Measurements from ENCODE around the gene RBM4. TPM values are rescaled to one million over a fixed set of nuclear protein-coding genes. Genes with fewer than 3 reads are reported as not detected.

Gene RBM4
- total and polyA plus RNA-seq, 2 donors from 2014 or later = 125 to 168 TPM

DNA sequence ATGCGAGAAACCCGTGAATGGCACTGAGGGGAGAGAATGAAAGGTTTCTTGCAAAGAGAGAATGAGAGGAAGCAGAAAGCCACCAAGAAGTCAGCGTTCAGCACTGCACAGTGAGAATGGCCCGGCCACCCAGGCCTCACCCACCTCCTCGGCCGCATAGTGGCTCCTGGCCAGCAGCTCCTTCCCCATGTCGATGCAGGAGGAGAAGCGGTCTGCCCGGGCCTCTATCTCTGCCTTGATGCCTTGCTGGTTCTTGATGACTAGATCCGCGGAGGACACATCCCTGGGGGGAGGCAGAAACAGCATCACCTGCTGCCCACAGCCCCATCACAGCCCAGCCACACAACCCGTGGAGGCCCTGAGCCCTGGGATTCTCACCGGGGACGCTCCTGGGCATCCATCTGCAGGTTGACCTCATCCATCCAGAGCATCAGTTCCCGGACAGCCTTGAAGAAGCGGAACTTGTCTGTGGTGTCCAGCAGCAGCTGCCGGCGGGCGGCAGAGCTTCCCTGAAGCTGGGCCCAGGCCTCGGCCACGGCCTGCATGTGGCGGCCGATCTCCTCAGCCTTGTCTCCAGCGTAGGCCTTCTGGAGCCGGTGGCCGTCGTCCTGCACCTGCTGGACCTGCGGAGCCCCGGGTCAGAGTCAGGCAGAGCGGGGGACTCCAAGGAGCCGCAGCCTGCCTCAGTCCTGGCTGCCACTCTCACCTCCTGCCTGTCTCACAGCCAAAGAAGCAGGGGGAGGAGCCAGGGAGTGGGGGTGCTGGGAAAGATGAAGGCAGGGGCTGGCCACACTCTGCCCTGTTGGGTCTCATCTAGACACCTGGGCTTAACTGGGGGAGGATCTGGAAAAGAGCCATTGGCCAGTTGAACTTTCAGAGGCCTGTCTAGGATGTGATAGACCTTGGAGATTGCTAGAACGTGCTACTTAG lies 51.4 kb downstream of the RBM4 start:
- no peak for FAIRE-seq
- no peaks in the 10 kb centered on the region for H3K27me3 ChIP-seq (ENCODE audit: control insufficient read depth, insufficient read depth, low read length)
- no peaks in the 10 kb centered on the region for H3K4me1 ChIP-seq (ENCODE audit: control insufficient read depth in 2 of 3, insufficient read depth in 2 of 3, low read depth in 1 of 3, low read length in 3 of 3)
- peaks cover 0 to 7% (median 4%) of the 10 kb centered on the region in 3 donors for H3K36me3 ChIP-seq (ENCODE audit: control insufficient read depth in 2 of 3, insufficient read depth in 3 of 3, low read length in 3 of 3)
- no peak overlapping the region for H3K9ac ChIP-seq (ENCODE audit: low read length in 3 of 3)
- H3K27ac ChIP-seq (ENCODE audit: low read depth in 2 of 2, low read length in 2 of 2) = no peak overlapping the region
- H3K4me3 ChIP-seq (ENCODE audit: low read length in 3 of 3) = no peak overlapping the region
- no peak for DNase-seq
- TF ChIP-seq, protein P1, sequence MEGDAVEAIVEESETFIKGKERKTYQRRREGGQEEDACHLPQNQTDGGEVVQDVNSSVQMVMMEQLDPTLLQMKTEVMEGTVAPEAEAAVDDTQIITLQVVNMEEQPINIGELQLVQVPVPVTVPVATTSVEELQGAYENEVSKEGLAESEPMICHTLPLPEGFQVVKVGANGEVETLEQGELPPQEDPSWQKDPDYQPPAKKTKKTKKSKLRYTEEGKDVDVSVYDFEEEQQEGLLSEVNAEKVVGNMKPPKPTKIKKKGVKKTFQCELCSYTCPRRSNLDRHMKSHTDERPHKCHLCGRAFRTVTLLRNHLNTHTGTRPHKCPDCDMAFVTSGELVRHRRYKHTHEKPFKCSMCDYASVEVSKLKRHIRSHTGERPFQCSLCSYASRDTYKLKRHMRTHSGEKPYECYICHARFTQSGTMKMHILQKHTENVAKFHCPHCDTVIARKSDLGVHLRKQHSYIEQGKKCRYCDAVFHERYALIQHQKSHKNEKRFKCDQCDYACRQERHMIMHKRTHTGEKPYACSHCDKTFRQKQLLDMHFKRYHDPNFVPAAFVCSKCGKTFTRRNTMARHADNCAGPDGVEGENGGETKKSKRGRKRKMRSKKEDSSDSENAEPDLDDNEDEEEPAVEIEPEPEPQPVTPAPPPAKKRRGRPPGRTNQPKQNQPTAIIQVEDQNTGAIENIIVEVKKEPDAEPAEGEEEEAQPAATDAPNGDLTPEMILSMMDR (IDR thresholded peaks at IDR 0.05; ENCODE audit: borderline replicate concordance, extremely low read depth, insufficient read depth) = no peak
- intact Hi-C loops (cut with DNase I) = loop anchor here (5.0 to 10.0 kb wide), 2 partner anchors 142 to 285 kb away; no protein-coding TSS in a partner anchor
- no peaks in the 10 kb centered on the region for H3K9me3 ChIP-seq (ENCODE audit: control insufficient read depth in 2 of 3, insufficient read depth in 1 of 3, low read length in 3 of 3)

DNA sequence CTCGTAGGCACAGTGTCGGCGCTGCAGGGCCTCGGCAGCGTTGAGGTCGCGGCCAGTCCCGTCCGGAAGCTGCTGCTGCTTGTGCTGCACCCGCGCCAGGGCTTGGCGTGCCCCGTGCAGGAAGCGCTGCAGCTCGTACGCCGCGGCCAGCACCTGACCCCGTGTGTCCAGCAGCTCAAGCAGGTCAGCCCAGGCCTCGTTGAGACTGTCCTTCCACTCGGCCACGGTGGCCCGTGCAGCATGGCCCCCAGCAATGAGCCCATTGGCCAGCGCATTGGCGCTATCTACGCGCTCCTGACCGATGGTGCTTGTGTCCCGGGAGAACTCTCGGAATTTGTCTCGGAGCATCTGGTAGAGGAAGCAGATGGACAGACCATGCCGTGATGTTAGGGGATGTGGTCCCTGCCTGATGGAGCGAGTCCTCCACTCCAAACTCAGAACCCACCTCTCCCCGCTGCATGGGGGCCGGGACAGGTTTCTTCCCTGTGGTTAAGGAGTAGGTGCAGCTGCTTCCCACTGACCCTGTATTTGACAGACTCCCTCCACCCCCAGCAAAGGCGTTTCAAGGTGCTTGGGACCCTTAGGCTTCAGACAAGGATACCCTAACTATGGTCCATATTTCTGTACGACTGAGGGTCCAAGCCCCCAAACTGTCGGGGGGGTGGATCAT lies 52.9 kb downstream of the RBM4 start:
- FAIRE-seq = no peak
- Histone ChIP-seq H3K36me3 (ENCODE audit: control insufficient read depth in 2 of 3, insufficient read depth in 3 of 3, low read length in 3 of 3) (peaks cover 0 to 7% (median 4%) of the 10 kb centered on the region in 3 donors), H3K4me1 (ENCODE audit: control insufficient read depth in 2 of 3, insufficient read depth in 2 of 3, low read depth in 1 of 3, low read length in 3 of 3) (no peaks in the 10 kb centered on the region), H3K27ac (ENCODE audit: low read depth in 2 of 2, low read length in 2 of 2) (no peak overlapping the region), H3K9ac (ENCODE audit: low read length in 3 of 3) (no peak overlapping the region), H3K4me3 (ENCODE audit: low read length in 3 of 3) (no peak overlapping the region), H3K9me3 (ENCODE audit: control insufficient read depth in 2 of 3, insufficient read depth in 1 of 3, low read length in 3 of 3) (no peaks in the 10 kb centered on the region), H3K27me3 (ENCODE audit: control insufficient read depth, insufficient read depth, low read length) (no peaks in the 10 kb centered on the region)
- no peak for DNase-seq
- intact Hi-C loops (cut with DNase I) = loop anchor here (5.0 kb wide), 1 partner anchor 141 kb away; no protein-coding TSS in a partner anchor
- TF ChIP-seq, protein P1 (IDR thresholded peaks at IDR 0.05; ENCODE audit: borderline replicate concordance, extremely low read depth, insufficient read depth) = no peak

DNA sequence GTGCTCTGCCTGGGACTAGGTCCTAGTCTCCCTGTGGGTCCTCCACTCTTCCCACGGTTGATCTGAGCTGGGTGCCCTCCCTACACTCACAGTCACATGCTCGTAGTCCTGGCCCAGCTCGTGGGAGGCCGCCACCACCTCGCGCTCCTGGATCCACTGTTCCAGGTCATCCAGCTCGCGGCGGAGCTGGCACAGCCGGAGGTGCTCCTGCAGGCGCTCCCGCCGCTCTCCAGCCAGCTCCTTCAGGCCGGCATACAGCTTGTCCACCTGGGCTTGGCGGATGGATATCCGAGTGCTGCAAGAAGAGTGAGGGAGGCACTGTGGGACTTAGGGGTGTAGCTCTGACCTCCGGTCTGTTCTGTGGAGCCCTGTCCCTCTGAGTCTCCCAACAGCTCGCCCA lies 53.9 kb downstream of the RBM4 start:
- H3K9me3 ChIP-seq (ENCODE audit: control insufficient read depth in 2 of 3, insufficient read depth in 1 of 3, low read length in 3 of 3) = no peaks in the 10 kb centered on the region
- TF ChIP-seq, protein P1 (IDR thresholded peaks at IDR 0.05; ENCODE audit: borderline replicate concordance, extremely low read depth, insufficient read depth) = no peak
- intact Hi-C loops (cut with DNase I) = loop anchor here (5.0 kb wide), 1 partner anchor 140 kb away; no protein-coding TSS in a partner anchor
- H3K27ac ChIP-seq (ENCODE audit: low read depth in 2 of 2, low read length in 2 of 2) = no peak overlapping the region
- DNase-seq (peak in 1 of 5 donors; percentile 65), FAIRE-seq (no peak)
- H3K27me3 ChIP-seq (ENCODE audit: control insufficient read depth, insufficient read depth, low read length) = no peaks in the 10 kb centered on the region
- H3K4me1 ChIP-seq (ENCODE audit: control insufficient read depth in 2 of 3, insufficient read depth in 2 of 3, low read depth in 1 of 3, low read length in 3 of 3) = no peaks in the 10 kb centered on the region
- H3K9ac ChIP-seq (ENCODE audit: low read length in 3 of 3) = no peak overlapping the region
- no peak overlapping the region for H3K4me3 ChIP-seq (ENCODE audit: low read length in 3 of 3)
- peaks cover 0 to 10% (median 4%) of the 10 kb centered on the region in 3 donors for H3K36me3 ChIP-seq (ENCODE audit: control insufficient read depth in 2 of 3, insufficient read depth in 3 of 3, low read length in 3 of 3)

Data from kidney (tissue), 14 donors.